Endothelial cell of umbilical vein (primary cell): ENCODE data around the gene DARS2. TPM values are rescaled to one million over a fixed set of nuclear protein-coding genes. Genes with fewer than 3 reads are reported as not detected.

ENCODE experiments used
- BruUV-seq: library from RNA; stranded (reverse); fragments of 400-500 nt; replicated peaks from 2 replicates; lab custom pipeline; 2021; lab: Mats Ljungman, UMichigan
- CTCF ChIA-PET: fragments of 300-600, 350-600 bp; sonication (Branson Sonifier 250); formaldehyde crosslinking; loops from one replicate; lab custom pipeline; 2021; ENCODE audit warnings: antibody characterized with exemption, inconsistent platforms; lab: Charles Lee
- POLR2A ChIA-PET: fragments of 300-600, 350-600 bp; sonication (Branson Sonifier 250); formaldehyde crosslinking; loops from one replicate; lab custom pipeline; 2021; ENCODE audit warnings: antibody characterized with exemption, inconsistent platforms; lab: Charles Lee
- DNase-seq: peaks from one replicate; pipeline ENCODE4 v3.0.0-alpha.2; 2011; ENCODE audit warnings: low read depth, low spot score
- FAIRE-seq: peaks from 2 replicates; lab custom pipeline; 2011; peaks lifted over from hg19 to GRCh38; lab: Jason Lieb, UNC
- H2AFZ ChIP-seq: 2 replicates; pipeline ENCODE4 v1.6.0; 2012; ENCODE audit warnings: low read depth, low read length, control low read depth, inconsistent platforms
- H3K27ac ChIP-seq: 2 replicates; pipeline ENCODE4 v1.5.1; 2011; ENCODE audit warnings: low read depth, mild to moderate bottlenecking, control low read depth, low read length, moderate library complexity; ENCODE audit not compliant: insufficient read depth
- H3K27me3 ChIP-seq, 2 experiments: 2 replicates each; pipeline versions ENCODE4 v1.6.0 to v1.6.1; 2011; ENCODE audit warnings: low read length in 2 of 2, mixed read lengths in 1 of 2; ENCODE audit not compliant: control insufficient read depth in 2 of 2, insufficient read depth in 2 of 2
- H3K36me3 ChIP-seq, 2 experiments: 2 replicates in 1 of 2; 3 replicates in 1 of 2; pipeline ENCODE4 v1.5.1; 2011; ENCODE audit warnings: low read length in 2 of 2, mild to moderate bottlenecking in 1 of 2, moderate library complexity in 1 of 2; ENCODE audit not compliant: control insufficient read depth in 2 of 2, insufficient read depth in 2 of 2; ENCODE audit errors: extremely low read depth in 1 of 2
- H3K4me1 ChIP-seq: 3 replicates; pipeline ENCODE4 v1.5.1; 2011; ENCODE audit warnings: mild to moderate bottlenecking, low read length; ENCODE audit not compliant: control insufficient read depth, insufficient read depth; ENCODE audit errors: extremely low read depth
- H3K4me2 ChIP-seq: 2 replicates; pipeline ENCODE4 v1.6.1; 2011; ENCODE audit warnings: low read length, control low read depth, mixed read lengths; ENCODE audit not compliant: insufficient read depth
- H3K4me3 ChIP-seq, 3 experiments: fragments of 200-600 bp in 1 of 3; sonication (generic), shearing (Covaris generic) in 1 of 3; replicated peaks in 1 of 3; 2 replicates each; pipeline ENCODE4 v1.5.1; 2011 to 2016; ENCODE audit warnings: control low read depth in 3 of 3, low read length in 3 of 3, mild to moderate bottlenecking in 2 of 3, inconsistent platforms in 1 of 3, low read depth in 1 of 3, moderate library complexity in 1 of 3; ENCODE audit not compliant: insufficient read depth in 1 of 3
- H3K79me2 ChIP-seq: 2 replicates; pipeline ENCODE4 v1.6.0; 2012; ENCODE audit warnings: low read length, inconsistent platforms; ENCODE audit not compliant: control insufficient read depth, insufficient read depth
- H3K9ac ChIP-seq: replicated peaks from 2 replicates; pipeline ENCODE3; 2011; ENCODE audit warnings: low read length, control low read depth; ENCODE audit not compliant: insufficient read depth; ENCODE audit errors: extremely low read depth
- H3K9me1 ChIP-seq: replicated peaks from 3 replicates; pipeline ENCODE4 v1.6.0; 2011; ENCODE audit warnings: mild to moderate bottlenecking, low read length; ENCODE audit not compliant: control insufficient read depth, insufficient read depth; ENCODE audit errors: extremely low read depth
- H3K9me3 ChIP-seq: replicated peaks from 2 replicates; pipeline ENCODE4 v1.5.1; 2012; ENCODE audit warnings: low read length, inconsistent platforms; ENCODE audit not compliant: control insufficient read depth, insufficient read depth
- H4K20me1 ChIP-seq: replicated peaks from 2 replicates; pipeline ENCODE3; 2011; ENCODE audit warnings: mild to moderate bottlenecking, low read length; ENCODE audit not compliant: control insufficient read depth, insufficient read depth; ENCODE audit errors: extremely low read depth
- EZH2 ChIP-seq: IDR thresholded peaks from 2 replicates; pipeline ENCODE4 v1.6.1; 2012; ENCODE audit warnings: borderline replicate concordance, low read depth, mild to moderate bottlenecking, moderate library complexity, low read length, inconsistent platforms; ENCODE audit not compliant: severe bottlenecking
- FOS ChIP-seq: IDR thresholded peaks from 2 replicates; pipeline ENCODE4 v1.6.1; 2011; ENCODE audit warnings: mild to moderate bottlenecking, low read length, moderate library complexity, borderline replicate concordance; ENCODE audit not compliant: insufficient read depth
- GATA2 ChIP-seq: IDR thresholded peaks from 2 replicates; pipeline ENCODE4 v1.7.0; 2011; ENCODE audit warnings: low read depth, mild to moderate bottlenecking, moderate library complexity, mixed read lengths, low read length; ENCODE audit not compliant: insufficient read length, insufficient read depth
- JUN ChIP-seq: IDR thresholded peaks from 2 replicates; pipeline ENCODE4 v1.6.1; 2011; ENCODE audit warnings: borderline replicate concordance, low read depth; ENCODE audit not compliant: insufficient read length, insufficient read depth
- MAX ChIP-seq: IDR thresholded peaks from 2 replicates; pipeline ENCODE4 v1.6.1; 2011; ENCODE audit not compliant: insufficient read depth, insufficient read length
- MYC ChIP-seq: IDR thresholded peaks from one replicate; pipeline ENCODE4 v1.6.1; 2011; ENCODE audit warnings: mild to moderate bottlenecking, low read depth, low read length
- POLR2A ChIP-seq: IDR thresholded peaks from 2 replicates; pipeline ENCODE4 v1.6.1; 2012; ENCODE audit warnings: low read depth, mild to moderate bottlenecking, control low read depth, low read length
- POLR2AphosphoS5 ChIP-seq: IDR thresholded peaks from 2 replicates; pipeline ENCODE4 v1.6.1; 2012; ENCODE audit warnings: low read depth, mild to moderate bottlenecking, control low read depth, low read length, moderate library complexity; ENCODE audit not compliant: insufficient read depth
- dilution Hi-C: fragments of 300-500 bp; cut with MboI; formaldehyde crosslinking; loops from one replicate; pipeline ENCODE4 v1.15.0; 2019; ENCODE audit warnings: low sequenced_read_pairs; ENCODE audit not compliant: extremely low pct_ligation_motif_present
- intact Hi-C: fragments of 100-400 bp; cut with micrococcal nuclease; formaldehyde crosslinking; loops from one replicate; pipeline ENCODE4 v1.10.0; 2022
- polyA plus RNA-seq, 4 experiments: library from polyadenylated mRNA; depleted of rRNA in 3 of 4; stranded (reverse) in 3 of 4; unstranded in 1 of 4; fragments of >200 nt; gene quantifications; 2 replicates each; pipeline versions ENCODE4 v1.2.1 to v1.2.3, GENCODE V29; 2011 to 2012; ENCODE audit warnings: missing spikeins in 1 of 4
- total RNA-seq: library from RNA; stranded (reverse); gene quantifications from 2 replicates; pipeline ENCODE4 v1.2.3, GENCODE V29; 2021
- TF ChIP-seq, protein P1 (sequence below), 2 donors: IDR thresholded peaks; 1 replicate in 1 of 2; 2 replicates in 1 of 2; pipeline ENCODE4 v1.5.1; 2011; ENCODE audit warnings: low read length in 2 of 2, mild to moderate bottlenecking in 2 of 2, moderate library complexity in 2 of 2, control low read depth in 1 of 2, inconsistent platforms in 1 of 2, low read depth in 1 of 2; ENCODE audit not compliant: insufficient read depth in 1 of 2; ENCODE audit errors: extremely low read depth in 1 of 2

DARS2 gene
- total and polyA plus RNA-seq, 2 donors (not counting 3 experiments of a cell fraction or from before 2014, with no cell fraction given), result 17.4 to 33.6 TPM

GRCh38 chr1:173832748-173833147 is 8.3 kb downstream of the DARS2 start:
- H3K9ac ChIP-seq, result no peak overlapping the region
- BruUV-seq, result no TSS peak
- no peak for DNase-seq
- peaks cover 2% of the 10 kb centered on the region for H3K4me1 ChIP-seq
- no peak for TF ChIP-seq MAX
- TF ChIP-seq FOS, result no peak
- no peak for TF ChIP-seq GATA2
- no peak for TF ChIP-seq JUN
- no peak for TF ChIP-seq POLR2A
- H3K9me3 ChIP-seq, result no peaks in the 10 kb centered on the region
- H3K36me3 ChIP-seq, result no peaks in the 10 kb centered on the region
- H3K4me3 ChIP-seq, result no peak overlapping the region
- H3K79me2 ChIP-seq, result no peaks in the 10 kb centered on the region
- dilution Hi-C loops, result no loop called here
- H3K27ac ChIP-seq, result no peak overlapping the region
- ChIA-PET POLR2A (no interaction called here), CTCF (no interaction called here)
- H4K20me1 ChIP-seq, result no peaks in the 10 kb centered on the region
- no peaks in the 10 kb centered on the region for H3K9me1 ChIP-seq
- H3K27me3 ChIP-seq, result no peaks in the 10 kb centered on the region
- intact Hi-C loops, result no loop called here
- H3K4me2 ChIP-seq, result no peak overlapping the region
- no peak overlapping the region for H2AFZ ChIP-seq
- FAIRE-seq, result no peak

DNA sequence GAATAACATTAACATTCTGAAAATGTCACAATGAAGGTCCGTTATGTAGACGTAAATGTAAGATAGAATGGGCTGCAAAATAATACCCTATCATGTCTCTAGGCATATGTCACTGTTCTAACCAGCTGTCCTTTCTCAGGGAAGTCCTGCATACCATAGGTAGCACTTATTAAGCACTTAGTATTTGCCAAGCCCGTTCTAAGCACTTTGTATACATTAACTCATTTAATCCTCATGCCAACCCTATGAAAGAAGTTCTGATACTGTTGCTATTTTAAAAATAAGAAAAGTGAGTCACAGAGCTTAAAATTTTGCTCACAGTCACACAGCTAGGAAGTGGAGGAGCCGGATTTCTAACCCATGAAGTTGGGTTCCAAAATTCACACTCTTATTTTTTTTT is 27.6 kb downstream of the DARS2 start:
- H3K4me1 ChIP-seq, result peaks cover 15% of the 10 kb centered on the region
- H3K9me3 ChIP-seq, result no peaks in the 10 kb centered on the region
- FAIRE-seq (no peak), DNase-seq (no peak)
- no peaks in the 10 kb centered on the region for H3K9me1 ChIP-seq
- H3K27ac ChIP-seq, result no peak overlapping the region
- ChIA-PET CTCF (interaction anchor here (1.0 to 1.4 kb wide), 2 partner anchors 8 to 422 kb away, joined by 3 to 5 read pairs; no protein-coding TSS in a partner anchor), POLR2A (interaction anchor here (1.2 kb wide), 2 partner anchors 13 to 16 kb away, joined by 3 to 4 read pairs; partner anchors contain the start of gene ZBTB37)
- H3K79me2 ChIP-seq, result no peaks in the 10 kb centered on the region
- no peaks in the 10 kb centered on the region for H3K27me3 ChIP-seq
- no TSS peak for BruUV-seq
- dilution Hi-C loops, result no loop called here
- H3K9ac ChIP-seq, result no peak overlapping the region
- no peaks in the 10 kb centered on the region for H4K20me1 ChIP-seq
- no peak overlapping the region for H2AFZ ChIP-seq
- TF ChIP-seq GATA2, result no peak
- TF ChIP-seq EZH2, result no peak
- no peak for TF ChIP-seq POLR2AphosphoS5
- no peak for TF ChIP-seq MYC
- no peak for TF ChIP-seq JUN
- TF ChIP-seq MAX, result no peak
- no peak for TF ChIP-seq FOS
- no peak for TF ChIP-seq POLR2A
- TF ChIP-seq, protein P1, sequence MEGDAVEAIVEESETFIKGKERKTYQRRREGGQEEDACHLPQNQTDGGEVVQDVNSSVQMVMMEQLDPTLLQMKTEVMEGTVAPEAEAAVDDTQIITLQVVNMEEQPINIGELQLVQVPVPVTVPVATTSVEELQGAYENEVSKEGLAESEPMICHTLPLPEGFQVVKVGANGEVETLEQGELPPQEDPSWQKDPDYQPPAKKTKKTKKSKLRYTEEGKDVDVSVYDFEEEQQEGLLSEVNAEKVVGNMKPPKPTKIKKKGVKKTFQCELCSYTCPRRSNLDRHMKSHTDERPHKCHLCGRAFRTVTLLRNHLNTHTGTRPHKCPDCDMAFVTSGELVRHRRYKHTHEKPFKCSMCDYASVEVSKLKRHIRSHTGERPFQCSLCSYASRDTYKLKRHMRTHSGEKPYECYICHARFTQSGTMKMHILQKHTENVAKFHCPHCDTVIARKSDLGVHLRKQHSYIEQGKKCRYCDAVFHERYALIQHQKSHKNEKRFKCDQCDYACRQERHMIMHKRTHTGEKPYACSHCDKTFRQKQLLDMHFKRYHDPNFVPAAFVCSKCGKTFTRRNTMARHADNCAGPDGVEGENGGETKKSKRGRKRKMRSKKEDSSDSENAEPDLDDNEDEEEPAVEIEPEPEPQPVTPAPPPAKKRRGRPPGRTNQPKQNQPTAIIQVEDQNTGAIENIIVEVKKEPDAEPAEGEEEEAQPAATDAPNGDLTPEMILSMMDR (IDR thresholded peaks at IDR 0.05; ENCODE audit: extremely low read depth in 1 of 2, insufficient read depth in 1 of 2, low read depth in 1 of 2, low read length in 2 of 2), result no peak
- no peak overlapping the region for H3K4me2 ChIP-seq
- no peak overlapping the region for H3K4me3 ChIP-seq
- intact Hi-C loops, result no loop called here
- H3K36me3 ChIP-seq, result peaks cover 0 to 4% of the 10 kb centered on the region in 2 experiments
